Loucy (cell line): Measurements from ENCODE around the gene DCP1B.

Experiments
- H2AFZ ChIP-seq: fragments of 200-600 bp; sonication (generic); 2 replicates; pipeline ENCODE4 v1.6.0; 2016; ENCODE audit warnings: antibody characterized with exemption, mild to moderate bottlenecking, low read length, moderate library complexity
- H3F3A ChIP-seq: fragments of 200-600 bp; 2 replicates; pipeline ENCODE4 v1.6.0; 2016; ENCODE audit warnings: antibody characterized with exemption, low read depth, mild to moderate bottlenecking
- H3K27me3 ChIP-seq: fragments of 200-600 bp; sonication (generic); 2 replicates; pipeline ENCODE4 v1.6.1; 2014; ENCODE audit warnings: low read length, mild to moderate bottlenecking; ENCODE audit not compliant: insufficient read depth, poor library complexity, severe bottlenecking
- H3K36me3 ChIP-seq: fragments of 200-600 bp; sonication (generic); 2 replicates; pipeline ENCODE4 v1.6.1; 2016; ENCODE audit warnings: low read length; ENCODE audit not compliant: insufficient read depth
- H3K4me1 ChIP-seq: fragments of 200-600 bp; sonication (generic); 2 replicates; pipeline ENCODE4 v1.5.1; 2014; ENCODE audit warnings: low read length, mild to moderate bottlenecking; ENCODE audit not compliant: insufficient read depth, poor library complexity, severe bottlenecking
- H3K4me2 ChIP-seq: fragments of 200-600 bp; sonication (generic); 2 replicates; pipeline ENCODE4 v1.6.0; 2014; ENCODE audit warnings: antibody characterized with exemption, low read length, low read depth, mild to moderate bottlenecking; ENCODE audit not compliant: poor library complexity, severe bottlenecking
- H3K4me3 ChIP-seq: fragments of 200-600 bp; sonication (generic); 2 replicates; pipeline ENCODE4 v1.5.1; 2014; ENCODE audit warnings: low read length, mild to moderate bottlenecking, mixed read lengths; ENCODE audit not compliant: poor library complexity, severe bottlenecking
- H3K79me2 ChIP-seq: fragments of 200-600 bp; sonication (generic); 2 replicates; pipeline ENCODE4 v1.6.1; 2014; ENCODE audit warnings: low read length; ENCODE audit not compliant: insufficient read depth
- H3K9ac ChIP-seq: fragments of 200-600 bp; sonication (generic); 2 replicates; pipeline ENCODE4 v1.6.0; 2014; ENCODE audit warnings: mild to moderate bottlenecking, low read depth, low read length, moderate library complexity; ENCODE audit not compliant: poor library complexity, severe bottlenecking
- H3K9me2 ChIP-seq: fragments of 200-600 bp; sonication (generic); replicated peaks from 2 replicates; pipeline ENCODE4 v1.6.1; 2016; ENCODE audit warnings: low read depth, low read length, mixed read lengths
- H3K9me3 ChIP-seq: fragments of 200-600 bp; sonication (generic); 2 replicates; pipeline ENCODE4 v1.6.1; 2014; ENCODE audit warnings: mild to moderate bottlenecking, antibody characterized with exemption, low read length, low read depth; ENCODE audit not compliant: insufficient read depth
- H4K20me1 ChIP-seq: fragments of 200-600 bp; sonication (generic); 2 replicates; pipeline ENCODE4 v1.6.0; 2014; ENCODE audit warnings: antibody characterized with exemption, low read length, mild to moderate bottlenecking; ENCODE audit not compliant: insufficient read depth, poor library complexity, severe bottlenecking
- EZH2phosphoT487 ChIP-seq: fragments of 200-600 bp; IDR thresholded peaks from 2 replicates; pipeline ENCODE4 v1.6.1; 2018; ENCODE audit warnings: antibody characterized with exemption, mild to moderate bottlenecking, moderate library complexity, borderline replicate concordance
- TF ChIP-seq, protein P1 (sequence below): fragments of 200-600 bp; sonication (generic); conservative IDR thresholded peaks from 2 replicates; pipeline ENCODE4 v1.5.1; 2014; ENCODE audit warnings: mild to moderate bottlenecking, antibody characterized with exemption, low read length

DCP1B gene

DNA sequence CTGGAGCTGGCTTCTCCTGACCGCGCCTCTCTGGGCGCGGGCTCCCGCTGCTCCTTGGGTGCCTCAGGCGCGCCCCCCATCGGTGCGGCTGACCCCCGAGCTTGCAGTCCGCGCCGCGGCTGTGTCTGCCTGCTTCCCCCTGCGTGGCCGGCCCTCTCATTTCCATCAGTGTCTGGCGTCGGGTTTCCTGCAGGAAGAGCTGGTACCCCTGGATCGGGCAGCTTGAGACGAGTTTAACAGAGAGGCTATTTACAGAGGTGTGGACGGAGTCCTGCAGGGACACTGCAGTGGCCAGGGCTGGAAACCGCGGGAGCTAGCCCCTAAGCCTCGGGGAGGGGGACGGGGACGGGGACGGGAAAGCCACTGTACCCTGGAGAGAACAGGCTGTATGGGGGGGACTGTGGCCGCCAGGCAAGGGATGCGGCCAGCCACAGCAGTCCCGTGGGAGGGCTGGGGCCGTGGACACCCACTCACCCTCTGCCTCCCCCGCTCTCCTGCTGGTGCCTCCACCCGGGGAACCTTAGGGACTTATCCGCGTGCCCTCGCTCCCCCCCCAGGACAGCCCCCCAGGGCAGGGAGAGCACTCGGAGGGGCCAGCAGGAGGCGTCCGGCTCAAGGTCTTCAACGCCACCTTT is 82.1 kb downstream of the DCP1B start:
- H3K4me1 ChIP-seq, result peaks cover 65% of the 10 kb centered on the region
- TF ChIP-seq, protein P1, sequence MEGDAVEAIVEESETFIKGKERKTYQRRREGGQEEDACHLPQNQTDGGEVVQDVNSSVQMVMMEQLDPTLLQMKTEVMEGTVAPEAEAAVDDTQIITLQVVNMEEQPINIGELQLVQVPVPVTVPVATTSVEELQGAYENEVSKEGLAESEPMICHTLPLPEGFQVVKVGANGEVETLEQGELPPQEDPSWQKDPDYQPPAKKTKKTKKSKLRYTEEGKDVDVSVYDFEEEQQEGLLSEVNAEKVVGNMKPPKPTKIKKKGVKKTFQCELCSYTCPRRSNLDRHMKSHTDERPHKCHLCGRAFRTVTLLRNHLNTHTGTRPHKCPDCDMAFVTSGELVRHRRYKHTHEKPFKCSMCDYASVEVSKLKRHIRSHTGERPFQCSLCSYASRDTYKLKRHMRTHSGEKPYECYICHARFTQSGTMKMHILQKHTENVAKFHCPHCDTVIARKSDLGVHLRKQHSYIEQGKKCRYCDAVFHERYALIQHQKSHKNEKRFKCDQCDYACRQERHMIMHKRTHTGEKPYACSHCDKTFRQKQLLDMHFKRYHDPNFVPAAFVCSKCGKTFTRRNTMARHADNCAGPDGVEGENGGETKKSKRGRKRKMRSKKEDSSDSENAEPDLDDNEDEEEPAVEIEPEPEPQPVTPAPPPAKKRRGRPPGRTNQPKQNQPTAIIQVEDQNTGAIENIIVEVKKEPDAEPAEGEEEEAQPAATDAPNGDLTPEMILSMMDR, result no peak
- no peak for TF ChIP-seq EZH2phosphoT487
- no peaks in the 10 kb centered on the region for H3K9me2 ChIP-seq
- no peaks in the 10 kb centered on the region for H3K9me3 ChIP-seq
- no peaks in the 10 kb centered on the region for H3F3A ChIP-seq
- no peak overlapping the region for H3K4me2 ChIP-seq
- no peaks in the 10 kb centered on the region for H3K36me3 ChIP-seq
- no peaks in the 10 kb centered on the region for H3K79me2 ChIP-seq
- H3K27me3 ChIP-seq, result no peaks in the 10 kb centered on the region
- H3K4me3 ChIP-seq, result no peak overlapping the region
- no peaks in the 10 kb centered on the region for H4K20me1 ChIP-seq
- H2AFZ ChIP-seq, result no peak overlapping the region
- H3K9ac ChIP-seq, result no peak overlapping the region

DNA sequence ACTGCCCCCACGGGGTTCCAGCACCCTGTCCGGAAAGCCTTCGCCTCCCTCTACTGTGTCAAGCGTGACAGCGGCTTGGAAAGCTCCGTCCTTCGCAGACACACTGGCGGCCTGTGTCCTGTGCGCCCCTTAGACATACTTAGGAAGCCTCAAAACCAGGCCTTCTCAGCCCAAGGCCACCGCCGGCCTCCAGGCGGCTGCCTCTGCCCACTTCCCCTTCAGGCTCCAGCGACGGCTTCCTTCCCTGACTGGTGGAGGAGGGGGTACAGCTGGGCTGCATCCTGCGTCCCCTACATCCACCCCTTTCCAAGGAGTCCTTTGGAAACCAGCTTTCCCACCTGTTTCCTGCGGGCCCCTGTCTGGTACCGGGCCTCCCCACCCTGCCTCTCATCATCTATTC is 83.3 kb downstream of the DCP1B start:
- Histone ChIP-seq H3K4me2 (no peak overlapping the region), H3F3A (no peaks in the 10 kb centered on the region), H3K4me3 (no peak overlapping the region), H3K9ac (no peak overlapping the region), H2AFZ (no peak overlapping the region), H3K9me2 (no peaks in the 10 kb centered on the region), H3K9me3 (no peaks in the 10 kb centered on the region), H3K79me2 (no peaks in the 10 kb centered on the region), H4K20me1 (no peaks in the 10 kb centered on the region), H3K27me3 (no peaks in the 10 kb centered on the region), H3K36me3 (no peaks in the 10 kb centered on the region), H3K4me1 (peaks cover 68% of the 10 kb centered on the region)
- TF ChIP-seq EZH2phosphoT487, result no peak
- TF ChIP-seq, protein P1, result no peak

DNA sequence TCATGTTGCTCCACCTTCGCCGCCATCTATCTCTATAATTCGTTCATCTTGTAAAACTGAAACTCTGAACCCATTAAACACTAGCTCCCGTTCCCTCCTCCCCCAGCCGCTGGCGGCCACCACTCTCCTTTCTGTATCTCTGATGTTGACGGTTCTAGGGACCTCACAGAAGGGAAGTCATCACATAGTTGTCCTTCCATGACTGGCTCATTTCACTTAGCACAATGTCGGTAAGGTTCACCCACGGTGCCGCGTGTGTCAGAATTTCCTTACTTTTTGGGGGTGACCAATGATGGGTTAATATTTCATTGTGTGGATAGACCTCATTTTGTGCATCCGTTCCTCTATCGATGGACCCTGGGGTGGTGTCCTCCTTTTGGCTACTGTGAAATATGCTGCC is 83.8 kb downstream of the DCP1B start:
- no peak for TF ChIP-seq EZH2phosphoT487
- TF ChIP-seq, protein P1, result no peak
- no peaks in the 10 kb centered on the region for H3F3A ChIP-seq
- peaks cover 68% of the 10 kb centered on the region for H3K4me1 ChIP-seq
- no peaks in the 10 kb centered on the region for H3K9me3 ChIP-seq
- no peaks in the 10 kb centered on the region for H4K20me1 ChIP-seq
- H3K79me2 ChIP-seq, result no peaks in the 10 kb centered on the region
- no peaks in the 10 kb centered on the region for H3K9me2 ChIP-seq
- H3K4me3 ChIP-seq, result no peak overlapping the region
- H3K4me2 ChIP-seq, result no peak overlapping the region
- no peaks in the 10 kb centered on the region for H3K36me3 ChIP-seq
- H3K9ac ChIP-seq, result no peak overlapping the region
- no peaks in the 10 kb centered on the region for H3K27me3 ChIP-seq
- H2AFZ ChIP-seq, result no peak overlapping the region
